Measurements from ENCODE around the gene SORCS1.

SORCS1 gene

DNA sequence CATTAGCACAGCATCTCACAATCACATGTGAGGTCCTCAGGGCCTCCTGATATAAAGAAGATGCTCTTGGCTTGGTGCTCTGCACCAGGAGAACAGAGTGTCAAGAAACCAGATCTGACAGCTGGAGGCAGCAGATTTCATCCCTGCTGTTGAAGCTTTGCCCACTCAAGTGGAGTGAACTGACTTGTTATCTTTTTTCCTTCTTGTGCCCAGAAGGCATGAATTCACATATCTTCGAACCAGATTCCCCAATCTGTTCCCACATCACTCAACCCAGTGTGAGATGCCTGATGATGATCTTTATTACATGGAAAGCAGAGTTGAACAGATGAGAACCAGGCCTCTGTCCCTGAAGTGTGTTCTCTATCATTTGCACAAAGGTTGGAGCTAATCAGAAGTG, 521.0 kb downstream of the SORCS1 start:
- no peak for DNase-seq

DNA sequence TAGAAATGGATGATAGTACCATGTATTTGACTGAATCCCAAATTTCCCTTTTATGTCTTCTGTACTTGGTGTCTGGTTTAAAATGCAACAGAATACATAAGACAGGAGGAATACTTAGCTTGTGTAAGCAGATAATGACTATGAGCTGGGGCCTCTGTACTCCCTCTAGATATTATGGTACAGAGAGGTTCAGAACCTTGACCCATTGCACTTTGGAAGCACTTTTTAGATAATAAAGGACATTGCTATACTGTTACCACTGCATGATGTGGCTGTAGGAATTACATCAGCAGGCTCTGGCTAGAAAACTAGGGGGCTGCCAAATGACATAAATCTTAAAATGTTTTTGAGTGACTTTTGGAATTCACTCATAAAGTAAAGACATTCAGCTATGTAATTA, 526.6 kb downstream of the SORCS1 start:
- DNase-seq = no peak

DNA sequence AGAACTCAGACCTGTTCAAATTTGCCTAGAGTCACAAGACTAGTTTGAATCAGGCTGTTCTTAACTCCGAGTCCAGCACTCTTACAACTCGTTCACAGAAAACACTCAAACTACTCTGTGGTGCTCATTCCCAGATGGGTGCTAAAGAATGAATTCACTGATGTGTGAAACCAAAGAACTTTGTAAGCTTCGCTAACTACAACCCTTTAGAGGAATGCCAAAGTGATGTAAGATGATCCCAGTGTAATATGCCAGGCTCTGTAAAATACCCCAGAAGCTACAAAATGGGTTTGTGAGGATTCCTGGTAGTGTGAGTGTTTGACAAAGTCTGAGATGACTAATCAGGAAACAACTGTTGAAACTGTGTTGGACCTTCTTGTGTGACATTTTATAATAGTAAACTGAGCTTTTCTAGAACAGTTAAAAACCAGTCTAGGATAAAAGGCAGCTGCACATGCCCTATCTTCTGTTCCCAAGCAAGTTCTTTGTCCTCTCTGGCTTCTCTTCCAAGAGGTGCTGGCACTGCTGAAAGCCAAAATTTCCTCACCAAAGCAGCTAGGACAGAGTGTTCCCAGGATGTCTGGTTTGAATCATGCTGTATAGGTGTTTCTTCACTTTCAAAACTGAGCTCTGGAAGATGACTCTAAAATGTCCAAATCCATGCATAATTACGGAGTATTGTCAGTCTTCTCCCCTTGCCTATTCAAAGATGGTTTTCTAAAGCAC, 527.6 kb downstream of the SORCS1 start:
- DNase-seq = no peak

DNA sequence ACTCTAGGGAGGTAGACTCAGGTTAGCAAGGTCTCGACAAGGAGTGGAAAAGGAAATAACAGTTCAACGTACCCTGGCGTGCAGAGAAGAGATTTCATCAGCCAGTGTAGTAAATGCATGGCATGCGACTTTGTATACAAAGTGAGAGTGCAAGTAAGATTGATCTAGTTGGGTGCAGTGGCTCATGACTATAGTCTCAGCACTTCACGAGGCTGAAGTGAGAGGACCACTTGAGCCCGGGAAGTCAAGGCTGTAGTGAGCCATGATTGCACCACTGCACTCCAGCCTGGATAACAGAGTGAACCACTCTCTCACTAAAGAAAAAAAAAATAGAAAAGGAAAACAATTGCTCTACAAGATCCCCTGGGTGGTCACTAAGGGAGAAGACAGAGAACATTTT, 528.6 kb downstream of the SORCS1 start:
- DNase-seq = no peak

DNA sequence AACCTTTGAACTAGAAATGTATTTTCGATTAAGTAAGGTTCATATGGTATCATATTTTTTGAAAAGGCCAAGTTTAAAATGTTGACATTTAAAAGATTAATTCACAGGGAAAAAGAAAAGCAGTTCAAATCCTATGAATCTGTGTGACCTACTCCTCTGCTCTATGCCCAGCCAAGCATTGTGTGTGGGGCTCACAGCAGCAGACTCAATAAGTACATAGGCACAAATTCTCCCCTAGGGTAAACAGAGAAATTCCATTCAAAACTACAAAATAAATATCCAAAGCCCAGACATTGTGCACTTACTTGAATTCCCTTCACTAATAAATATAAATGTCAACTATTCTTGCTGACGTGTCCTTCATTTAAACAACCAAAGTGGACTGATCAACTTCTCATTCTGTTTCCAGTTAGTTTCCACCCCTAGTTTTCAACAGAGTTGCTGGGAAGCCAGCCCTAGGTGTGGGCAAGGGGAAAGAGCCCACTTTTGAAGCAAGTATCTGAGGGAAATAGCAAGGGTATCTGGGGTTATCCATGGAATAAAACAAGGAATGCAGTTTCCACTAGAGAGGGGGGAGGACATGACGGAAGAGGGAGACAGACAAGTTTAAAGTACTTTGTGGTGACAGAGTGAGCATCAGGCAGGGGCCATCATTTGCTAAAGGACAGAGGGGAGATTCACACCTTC, 533.3 kb downstream of the SORCS1 start:
- DNase-seq = no peak

DNA sequence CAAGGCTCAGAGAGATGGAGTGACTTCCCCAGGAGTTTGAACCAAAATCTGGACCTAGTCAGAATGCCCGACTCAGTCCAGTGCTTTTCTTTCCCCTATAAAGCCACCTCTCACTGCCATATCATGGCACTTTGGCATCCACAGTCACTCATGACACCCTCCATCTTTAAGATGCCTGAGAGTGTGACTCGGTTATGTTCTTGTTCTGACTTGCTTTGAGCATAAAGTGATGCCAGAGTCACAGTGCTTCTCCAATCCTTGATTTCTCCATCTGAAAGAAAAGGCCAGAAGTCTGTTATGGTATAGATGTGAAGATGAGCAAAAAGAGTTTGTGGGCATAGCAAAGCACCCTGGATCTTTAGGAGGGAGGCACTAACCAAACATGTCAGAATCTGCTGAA, 538.1 kb downstream of the SORCS1 start:
- DNase-seq = no peak

DNA sequence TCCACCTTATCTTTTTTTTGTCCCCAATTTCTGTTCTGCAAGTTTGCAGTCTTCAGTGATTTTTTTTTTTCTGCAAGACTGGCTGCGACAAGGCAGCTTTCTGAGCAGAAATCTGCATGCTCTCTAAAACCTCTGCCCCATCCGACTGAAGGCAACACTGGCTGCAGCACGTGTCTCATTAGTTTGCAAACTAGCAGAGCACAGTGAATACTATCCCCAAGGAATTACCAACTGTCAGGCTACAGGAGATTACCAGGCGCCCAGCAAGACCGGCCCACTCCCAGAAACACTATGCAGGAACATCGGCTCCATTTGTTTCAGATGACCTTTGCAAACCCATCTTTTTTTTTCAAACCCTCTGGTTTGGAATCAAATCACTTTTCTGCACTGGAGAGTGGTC, 538.8 kb downstream of the SORCS1 start:
- no peak for DNase-seq

DNA sequence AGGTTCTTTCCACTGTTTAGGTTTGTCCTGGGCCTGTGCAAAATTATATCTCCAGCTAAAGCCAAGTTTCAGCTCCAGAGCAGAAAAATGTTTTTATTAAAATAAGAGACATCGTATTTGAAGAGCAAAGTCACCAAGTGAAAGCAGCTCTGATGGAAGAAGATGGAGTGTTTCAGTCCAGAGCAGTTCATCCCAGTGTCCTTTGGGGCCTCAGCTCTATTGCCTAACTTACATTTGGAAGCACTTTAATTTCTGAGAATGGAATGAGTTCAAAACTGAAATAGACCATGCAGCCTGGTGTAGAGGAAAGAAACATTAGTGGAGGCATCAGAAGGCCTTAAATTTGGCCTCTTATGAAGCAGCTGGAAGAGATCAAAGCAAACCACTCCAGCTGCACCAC, 545.2 kb downstream of the SORCS1 start:
- DNase-seq = no peak

DNA sequence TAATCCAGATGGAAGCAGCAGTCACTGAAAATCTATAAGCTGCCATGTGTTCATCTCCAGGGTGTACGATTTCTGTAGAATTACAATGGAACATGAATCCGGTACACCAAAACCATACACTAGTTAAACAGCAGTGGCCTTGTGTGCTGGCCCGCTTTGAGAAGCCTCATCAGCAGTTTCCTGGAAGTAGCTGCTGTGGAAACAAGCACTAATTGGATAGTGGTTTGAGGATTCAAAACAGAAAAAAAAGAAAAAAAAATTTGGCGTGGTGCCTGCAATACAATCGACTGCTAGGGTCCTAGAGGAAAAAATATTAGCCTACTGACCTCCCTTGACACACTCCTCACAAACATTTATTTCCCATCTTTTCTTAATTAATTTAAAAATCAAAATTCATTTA, 545.9 kb downstream of the SORCS1 start:
- DNase-seq = no peak

DNA sequence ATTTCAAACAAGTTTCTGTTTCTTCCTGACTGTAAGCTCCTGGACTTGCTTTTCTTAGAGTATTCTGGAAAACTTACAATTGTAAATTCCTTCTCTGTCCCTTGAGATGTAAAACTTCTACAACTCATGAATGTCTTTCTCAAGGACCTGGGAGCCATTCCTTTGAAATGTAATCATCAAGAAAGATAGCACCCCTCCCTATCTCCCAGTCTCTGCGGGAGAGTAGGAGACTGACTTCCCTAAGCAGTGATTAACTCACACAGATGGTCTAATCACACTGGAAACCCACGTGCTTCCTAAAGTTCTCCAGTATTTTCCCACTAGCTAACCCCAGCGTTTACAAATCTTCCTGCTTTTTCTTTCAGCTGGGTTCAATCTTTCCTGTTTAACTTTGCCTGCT, 549.4 kb downstream of the SORCS1 start:
- no peak for DNase-seq

DNA sequence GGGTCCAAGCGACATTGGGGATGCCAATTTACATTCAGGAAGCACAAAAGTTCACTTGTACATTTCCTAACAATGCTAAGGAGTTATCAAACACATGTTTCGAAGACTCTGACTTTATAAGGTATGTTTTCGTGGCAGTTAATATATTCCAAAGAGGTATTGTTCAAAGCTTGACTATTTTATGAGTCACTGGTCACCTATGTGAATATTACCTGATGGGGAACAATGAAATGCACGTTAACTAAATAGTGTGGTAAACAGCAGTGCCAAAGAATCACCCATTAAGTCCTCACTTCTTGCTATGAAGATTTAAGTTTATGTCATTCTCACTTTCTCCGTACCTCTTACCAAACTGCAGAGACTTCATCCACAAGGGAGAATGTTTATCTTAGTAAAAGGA, 550.2 kb downstream of the SORCS1 start:
- no peak for DNase-seq

DNA sequence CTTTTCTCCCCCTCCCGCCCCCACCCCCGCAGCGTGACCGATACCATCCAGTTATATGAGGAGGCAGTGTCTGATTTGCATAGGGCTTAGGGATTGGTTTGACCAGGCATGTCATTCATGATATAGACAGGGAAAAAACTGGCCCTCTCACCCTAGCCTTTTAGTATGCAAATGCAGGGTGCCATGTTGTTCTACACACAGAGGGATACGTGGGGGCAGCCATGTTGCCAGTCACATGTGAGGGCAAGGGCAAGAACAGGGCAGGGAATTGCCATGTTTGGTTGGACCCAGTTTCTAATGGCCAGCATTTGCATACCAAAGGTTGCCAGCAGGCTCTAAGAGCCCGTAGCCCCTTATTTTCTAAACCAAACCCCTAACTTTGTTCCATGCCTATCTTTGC, 552.1 kb downstream of the SORCS1 start:
- DNase-seq = no peak

DNA sequence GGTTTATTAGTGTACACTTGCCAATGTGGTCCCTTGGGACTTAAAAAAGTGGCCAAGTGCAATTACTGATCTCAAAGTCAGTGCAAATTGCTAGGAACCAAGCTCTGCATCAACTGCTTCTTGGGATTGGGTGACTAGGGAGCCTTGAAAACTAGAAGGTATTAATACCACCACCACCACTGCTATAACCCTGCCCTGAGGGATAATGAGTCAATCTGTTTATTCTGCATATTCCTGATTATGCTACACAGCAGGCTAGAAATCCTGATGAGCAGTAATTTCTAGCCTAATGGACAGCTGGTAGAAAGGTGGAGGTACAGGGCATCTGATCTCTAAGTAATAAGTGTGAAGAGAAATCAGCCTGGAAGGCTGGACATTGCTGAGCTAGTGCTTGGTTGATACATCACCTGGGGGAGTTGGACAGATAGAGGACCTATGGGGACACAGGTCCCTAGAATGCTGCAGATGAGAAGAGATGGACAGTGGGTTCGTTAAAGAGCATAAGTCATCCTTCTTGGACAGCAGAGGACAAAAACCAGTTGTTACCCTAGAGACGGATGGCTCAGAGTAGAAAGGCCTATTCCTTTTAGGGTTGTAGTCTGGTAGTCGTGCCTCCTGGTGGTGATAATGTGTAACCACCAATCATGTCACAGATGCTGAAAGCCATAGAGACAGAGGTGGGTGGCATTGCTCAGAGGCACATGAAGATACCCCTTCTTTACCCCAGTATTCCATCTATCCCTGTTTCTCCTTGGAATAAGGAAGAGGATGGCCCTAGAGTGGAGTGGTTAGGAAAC, 554.8 kb downstream of the SORCS1 start:
- DNase-seq = no peak

DNA sequence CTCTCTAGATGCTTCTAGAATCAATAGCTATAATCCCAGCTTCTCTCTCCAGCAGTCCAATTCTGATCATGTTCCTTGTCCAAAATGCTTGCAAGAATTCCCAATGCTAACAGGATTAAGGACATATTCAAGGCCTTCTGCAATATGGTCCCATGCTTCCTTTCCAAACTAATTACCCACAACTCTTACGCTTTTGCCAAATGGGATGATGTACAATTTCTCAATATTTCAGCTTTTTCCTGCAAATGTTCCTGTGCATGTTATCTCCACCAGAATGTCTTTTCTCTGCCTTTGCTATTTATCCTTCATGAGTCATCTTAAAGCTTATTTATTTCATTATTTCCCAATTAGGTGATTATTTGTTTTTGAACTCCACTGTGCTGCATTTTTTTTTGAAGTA, 556.4 kb downstream of the SORCS1 start:
- DNase-seq = no peak

DNA sequence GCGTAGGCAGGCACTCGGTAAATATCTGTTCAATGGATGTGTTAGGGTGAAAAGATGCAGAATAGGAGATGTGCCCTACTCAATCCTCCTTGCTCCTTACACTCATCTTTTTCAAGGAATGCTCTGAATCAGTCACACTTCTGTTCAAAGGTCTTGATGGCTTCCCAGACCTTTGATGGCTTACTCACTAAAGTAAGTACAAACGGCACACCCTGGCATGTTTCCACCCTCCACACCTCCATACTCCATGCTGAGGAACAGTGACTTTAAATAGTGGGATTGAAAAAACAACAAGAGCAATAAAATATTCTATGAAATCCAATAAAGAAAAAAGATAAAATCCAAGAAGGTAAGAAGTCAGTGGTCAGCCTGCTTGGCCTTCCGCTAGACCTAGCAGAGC, 569.2 kb downstream of the SORCS1 start:
- DNase-seq = no peak

DNA sequence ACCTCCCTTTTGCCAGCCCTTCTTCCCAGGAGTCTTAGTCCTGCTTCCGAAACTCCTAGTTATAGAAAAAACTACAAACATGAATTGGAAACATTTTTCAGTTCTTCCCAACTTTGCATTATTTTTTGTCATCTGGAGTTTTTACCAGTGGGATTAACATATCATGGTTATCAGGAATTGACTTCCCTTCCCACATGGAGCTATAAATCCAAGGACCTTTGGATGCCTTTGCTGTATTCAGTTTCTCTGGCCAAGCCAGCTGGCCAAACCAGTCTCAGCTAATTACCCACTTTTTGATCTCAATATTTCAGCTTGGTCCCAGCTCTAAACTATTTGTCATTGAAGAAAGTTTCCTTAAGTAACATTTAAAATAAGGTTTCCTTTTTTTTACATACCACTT, 570.6 kb downstream of the SORCS1 start:
- no peak for DNase-seq

DNA sequence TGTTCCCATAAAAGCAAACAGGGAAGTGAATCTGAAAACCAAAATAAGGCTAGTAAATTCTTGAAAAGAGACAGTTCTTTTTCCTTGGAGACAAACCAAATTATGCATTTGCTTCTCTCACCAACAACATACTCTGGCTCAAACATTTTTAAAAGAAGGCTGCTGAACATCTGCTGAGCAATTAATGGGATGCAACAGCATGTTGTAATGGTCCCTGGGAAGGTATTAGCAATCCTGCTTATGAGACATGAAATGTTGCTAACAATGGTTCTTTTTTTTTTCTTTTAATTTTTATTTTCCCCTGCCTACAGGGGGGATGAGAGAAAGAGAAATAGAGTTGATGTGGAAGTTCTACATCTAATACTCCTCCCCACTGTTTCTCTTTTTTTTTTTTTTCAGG, 572.1 kb downstream of the SORCS1 start:
- DNase-seq = no peak

DNA sequence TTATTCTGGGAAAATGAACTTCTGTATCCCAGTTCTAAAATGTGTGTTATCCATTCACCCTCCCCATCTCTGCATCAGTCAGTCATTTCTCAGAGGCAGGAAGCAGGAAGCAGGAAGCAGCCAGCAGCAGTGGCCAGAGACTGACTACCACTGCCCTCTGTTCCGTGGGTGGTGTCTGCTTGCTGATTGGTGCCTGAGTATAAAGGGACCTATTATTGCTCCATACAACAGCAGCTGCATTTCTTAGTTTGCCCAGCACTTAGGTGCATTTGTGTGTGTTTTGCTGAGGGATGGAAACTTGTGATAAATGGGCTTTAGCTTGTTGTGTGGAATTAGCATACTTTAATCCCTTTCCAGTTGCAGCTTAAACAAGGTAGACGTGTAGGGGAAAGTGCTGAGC, 582.2 kb downstream of the SORCS1 start:
- DNase-seq = no peak

DNA sequence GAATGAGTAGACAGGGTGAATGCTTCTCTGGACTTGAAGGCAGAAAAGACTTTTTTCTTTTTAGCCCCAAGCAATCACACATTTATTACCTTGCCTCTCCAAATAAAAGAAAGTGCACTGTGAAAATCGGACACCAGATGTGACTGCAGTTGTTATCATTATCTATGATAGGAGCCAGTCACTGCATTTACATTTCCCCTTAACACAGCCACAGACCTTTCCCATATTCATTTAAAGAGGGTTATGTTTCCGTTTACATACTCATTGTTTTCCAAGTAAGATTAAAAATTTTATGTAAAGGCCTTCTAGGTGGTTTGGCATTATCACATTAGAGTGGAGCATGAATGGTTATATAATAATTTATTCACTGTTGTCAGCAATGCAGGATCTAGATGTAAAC, 586.8 kb downstream of the SORCS1 start:
- no peak for DNase-seq

DNA sequence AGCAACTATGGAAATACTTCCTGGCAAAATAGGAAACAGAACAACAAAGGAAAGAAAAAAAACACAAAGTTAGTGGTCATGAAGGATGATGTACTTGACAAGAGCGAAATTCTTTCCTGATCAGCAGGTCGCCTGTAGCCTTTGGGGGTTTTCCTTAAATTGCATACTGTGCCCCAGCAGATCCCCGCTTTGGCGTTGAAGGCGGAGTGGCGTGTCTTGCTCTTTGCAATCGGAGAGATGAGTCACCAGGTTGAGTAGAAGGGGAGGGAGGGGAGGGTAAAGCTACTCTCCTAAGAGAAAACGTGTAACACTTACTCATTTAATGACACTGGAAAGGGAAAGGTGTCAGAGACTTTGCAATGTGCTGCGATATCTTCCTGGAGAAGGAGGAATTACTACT, 587.2 kb downstream of the SORCS1 start:
- no peak for DNase-seq

DNA sequence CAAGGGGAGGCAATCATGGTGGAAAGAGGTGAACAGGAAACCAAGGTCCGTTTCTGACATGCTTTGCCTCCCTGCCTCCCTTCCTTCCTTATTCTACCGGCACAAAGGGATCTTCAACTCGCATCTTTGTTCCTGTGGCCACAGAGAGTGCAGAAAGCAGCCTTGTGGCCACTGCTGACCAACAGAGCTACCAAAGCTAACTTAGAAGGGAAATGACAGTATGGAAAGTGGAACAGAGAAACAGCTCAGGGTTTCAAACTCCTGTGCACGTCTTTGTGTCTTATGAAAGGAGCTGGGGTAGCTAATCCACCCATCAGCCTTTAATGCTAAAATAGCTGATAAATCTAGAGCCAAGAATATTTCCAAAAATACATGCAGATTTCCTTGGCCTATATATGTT, 588.0 kb downstream of the SORCS1 start:
- DNase-seq = no peak

DNA sequence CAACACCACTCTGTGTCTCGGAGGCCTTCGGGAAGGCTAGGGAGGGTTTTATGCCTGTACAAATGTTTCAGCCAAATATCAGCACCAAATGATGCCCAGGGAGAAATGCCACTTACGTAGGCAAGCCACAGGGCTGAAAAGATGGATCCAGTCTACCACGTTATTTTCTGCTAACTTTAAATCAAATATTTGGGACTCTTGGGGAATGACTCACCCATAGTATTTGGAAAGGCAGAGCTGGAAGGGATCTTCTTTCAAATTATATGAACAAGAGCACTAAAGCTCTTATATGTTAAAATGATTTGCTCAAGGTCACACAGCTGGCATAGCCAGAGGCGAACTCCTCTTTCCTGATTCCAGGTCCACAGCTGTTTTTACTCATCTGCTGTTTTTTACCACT, 591.4 kb downstream of the SORCS1 start:
- no peak for DNase-seq

DNA sequence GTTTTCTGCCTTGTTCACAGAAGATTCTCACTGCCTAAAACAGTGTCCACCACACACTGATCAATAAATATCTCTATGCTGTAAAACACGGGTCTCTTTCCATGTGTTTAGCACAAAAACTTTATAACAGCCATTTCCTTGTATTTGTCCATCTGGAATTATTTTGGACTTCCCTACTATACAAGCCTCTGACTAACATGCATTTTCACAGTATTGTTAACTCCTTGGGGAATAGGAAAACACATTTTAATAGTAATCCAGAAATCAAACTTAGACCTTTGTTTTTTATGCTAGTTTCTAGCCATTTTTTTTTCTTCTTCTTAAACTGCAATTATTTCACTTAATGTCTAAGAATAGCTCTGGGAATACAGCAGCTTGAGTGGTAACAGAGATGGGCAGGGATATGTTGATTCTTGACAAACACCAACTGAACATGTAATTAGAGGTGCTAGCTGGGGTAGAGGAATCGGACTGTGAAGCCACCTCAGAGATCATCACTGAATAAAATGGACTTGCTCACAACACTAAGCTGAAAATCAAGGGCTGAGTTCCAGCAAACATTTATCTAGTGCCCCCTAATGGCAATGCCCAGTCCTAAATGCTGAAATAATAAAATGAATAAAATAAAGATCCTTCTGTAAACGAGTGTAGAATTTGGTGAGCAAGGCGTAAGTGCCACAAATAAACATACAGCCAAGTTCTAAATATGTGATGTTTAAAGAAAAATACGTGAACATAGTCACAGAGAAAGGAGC, 593.1 kb downstream of the SORCS1 start:
- DNase-seq = peak in 1 of 2 experiments; percentile 10

Data from AML-193 (cell line).